ENCODE data around the gene USP11.

Gene USP11

GRCh38 chrX:47226071-47226470 lies 6.7 kb upstream of the USP11 start:
- no peak for DNase-seq

GRCh38 chrX:47226531-47227333 lies 6.1 kb upstream of the USP11 start:
- no peak for DNase-seq

- DNase-seq: no peak
Measured at GRCh38 chrX:47227334-47227583, 5.5 kb upstream of the USP11 start.

- no peak for DNase-seq
Measured at GRCh38 chrX:47228550-47229270, 4.1 kb upstream of the USP11 start.

- DNase-seq: no peak
Measured at GRCh38 chrX:47229427-47229826, 3.4 kb upstream of the USP11 start.

- no peak for DNase-seq
Measured at GRCh38 chrX:47230136-47230868, 2.5 kb upstream of the USP11 start.

- no peak for DNase-seq
Measured at GRCh38 chrX:47231167-47231566, 1.6 kb upstream of the USP11 start.

- DNase-seq: no peak
Measured at GRCh38 chrX:47232197-47232802, 509 bp upstream of the USP11 start.

- DNase-seq: no peak
Measured at GRCh38 chrX:47233333-47234113, 714 bp downstream of the USP11 start.

- DNase-seq: no peak
Measured at GRCh38 chrX:47234583-47234982, 1.8 kb downstream of the USP11 start.

GRCh38 chrX:47235691-47236103 lies 2.9 kb downstream of the USP11 start:
- no peak for DNase-seq

- no peak for DNase-seq
Measured at GRCh38 chrX:47239199-47239598, 6.4 kb downstream of the USP11 start.

- DNase-seq: no peak
Measured at GRCh38 chrX:47239898-47240545, 7.2 kb downstream of the USP11 start.

GRCh38 chrX:47240619-47241018 lies 7.8 kb downstream of the USP11 start:
- DNase-seq: no peak

- DNase-seq: no peak
Measured at GRCh38 chrX:47241201-47242011, 8.6 kb downstream of the USP11 start.

- no peak for DNase-seq
Measured at GRCh38 chrX:47242321-47242720, 9.5 kb downstream of the USP11 start.

- no peak for DNase-seq
Measured at GRCh38 chrX:47243351-47243750, 10.5 kb downstream of the USP11 start.

GRCh38 chrX:47244676-47245075 lies 11.9 kb downstream of the USP11 start:
- no peak for DNase-seq

- DNase-seq: no peak
Measured at GRCh38 chrX:47245156-47245555, 12.3 kb downstream of the USP11 start.

- DNase-seq: no peak
Measured at GRCh38 chrX:47247206-47247998, 14.6 kb downstream of the USP11 start.

- no peak for DNase-seq
Measured at GRCh38 chrX:47247999-47248320, 15.2 kb downstream of the USP11 start.
